Fibroblast of skin of scalp (primary cell): ENCODE data around the gene DHFR.

Source experiments
- DNase-seq: peaks from one replicate; pipeline ENCODE4 v3.0.0-alpha.2; 2013

The DHFR gene

DNA sequence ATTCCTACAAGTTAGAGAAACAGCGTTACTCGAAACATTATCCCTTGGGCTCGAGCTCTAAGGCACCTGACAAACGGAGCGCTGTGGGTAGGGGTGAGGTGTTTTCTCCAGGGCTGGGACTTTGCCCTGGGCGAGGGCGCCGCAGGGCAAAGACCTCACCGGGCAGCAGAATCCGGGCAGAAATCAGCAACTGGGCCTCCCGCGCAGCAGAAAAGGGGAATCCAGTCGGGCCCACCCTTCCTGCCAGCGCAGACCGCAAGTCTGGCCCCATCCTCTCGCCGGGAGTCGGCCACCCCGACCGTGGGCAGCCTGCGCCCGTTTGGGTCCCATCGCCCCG is 761 bp downstream of the DHFR start:
- peak; percentile 4 for DNase-seq

- DNase-seq, result no peak
These were observed 1.3 kb downstream of the DHFR start for GRCh38 chr5:80653502-80653901.

GRCh38 chr5:80646926-80647325 is 7.9 kb downstream of the DHFR start:
- DNase-seq, result no peak

GRCh38 chr5:80644900-80645299 is 9.9 kb downstream of the DHFR start:
- no peak for DNase-seq

GRCh38 chr5:80641353-80641752 is 13.4 kb downstream of the DHFR start:
- DNase-seq, result no peak

GRCh38 chr5:80634193-80634592 is 20.6 kb downstream of the DHFR start:
- DNase-seq, result no peak

- DNase-seq, result no peak
These were observed 22.1 kb downstream of the DHFR start for GRCh38 chr5:80632700-80633099.

DNA sequence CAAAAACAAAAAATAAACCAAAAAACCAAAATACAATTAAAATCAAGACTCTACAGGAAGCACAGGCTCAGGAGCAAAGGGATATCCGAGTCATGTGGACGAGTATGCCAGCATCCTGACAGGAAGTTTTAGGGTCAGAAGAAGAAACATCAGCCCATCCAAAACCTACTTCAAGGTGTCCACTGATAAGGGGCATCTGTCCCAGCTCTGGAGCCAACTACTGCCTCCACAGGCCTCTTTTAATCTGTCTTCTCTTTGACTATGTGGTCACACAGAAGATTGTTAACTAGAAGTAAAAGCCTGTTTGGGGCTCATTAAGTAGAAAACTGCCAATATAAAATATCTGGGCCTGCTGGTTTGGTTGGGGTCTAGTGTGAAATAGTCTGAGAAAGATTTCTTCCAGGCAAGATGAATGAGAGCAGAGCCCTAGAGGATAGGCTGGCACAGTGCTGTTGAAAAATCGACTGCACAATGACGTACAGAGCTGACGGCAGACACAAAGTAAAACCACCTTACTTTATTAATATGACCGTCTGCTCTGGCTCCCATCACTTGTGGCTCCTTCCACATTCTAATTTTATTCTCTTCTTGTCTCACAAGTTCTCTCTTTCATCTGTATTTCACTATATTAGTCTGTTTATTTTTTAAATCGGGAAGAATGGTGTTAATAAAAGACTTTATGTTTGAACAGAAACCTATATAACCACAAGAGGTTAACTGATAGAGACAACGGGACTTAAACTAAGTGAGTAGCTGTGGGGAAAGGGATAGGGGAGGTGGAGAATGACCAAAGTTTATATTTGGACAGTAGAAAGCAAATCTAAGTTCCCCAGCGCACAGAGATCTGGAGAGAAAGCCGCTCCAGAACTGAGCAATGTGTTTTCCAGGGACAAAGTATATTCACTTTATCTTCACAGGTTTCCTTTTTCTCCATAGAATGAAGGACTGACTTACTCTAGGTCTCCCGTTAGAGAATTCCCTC is 23.2 kb downstream of the DHFR start:
- DNase-seq, result no peak

GRCh38 chr5:80629281-80629680 is 25.5 kb downstream of the DHFR start:
- no peak for DNase-seq

GRCh38 chr5:80625230-80625629 is 29.6 kb downstream of the DHFR start:
- DNase-seq, result no peak

GRCh38 chr5:80623999-80624398 is 30.8 kb downstream of the DHFR start:
- DNase-seq, result no peak

DNA sequence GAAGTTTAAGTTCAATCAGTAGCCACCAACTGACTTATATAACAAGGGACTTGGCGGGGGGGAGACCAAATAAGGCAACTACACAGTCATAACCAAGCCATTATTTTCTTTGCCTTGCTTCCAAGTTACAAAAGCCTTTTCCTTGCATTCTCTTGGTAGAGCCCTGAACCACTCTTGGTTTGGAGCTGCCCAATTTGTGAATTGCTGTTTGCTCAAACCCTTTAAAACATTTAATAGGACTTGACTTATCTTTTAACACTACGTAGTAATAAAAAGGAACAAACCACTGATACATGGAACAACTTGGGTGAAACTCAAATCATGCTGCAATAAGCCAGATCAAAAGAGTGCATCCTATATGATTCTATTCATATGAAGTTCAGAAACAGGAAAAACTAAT is 32.0 kb downstream of the DHFR start:
- peak; percentile 3 for DNase-seq

- DNase-seq, result peak; percentile 17
These were observed 34.6 kb downstream of the DHFR start for GRCh38 chr5:80620211-80620610.

GRCh38 chr5:80619086-80619485 is 35.7 kb downstream of the DHFR start:
- DNase-seq, result no peak

- DNase-seq, result no peak
These were observed 36.3 kb downstream of the DHFR start for GRCh38 chr5:80618438-80618837.

DNA sequence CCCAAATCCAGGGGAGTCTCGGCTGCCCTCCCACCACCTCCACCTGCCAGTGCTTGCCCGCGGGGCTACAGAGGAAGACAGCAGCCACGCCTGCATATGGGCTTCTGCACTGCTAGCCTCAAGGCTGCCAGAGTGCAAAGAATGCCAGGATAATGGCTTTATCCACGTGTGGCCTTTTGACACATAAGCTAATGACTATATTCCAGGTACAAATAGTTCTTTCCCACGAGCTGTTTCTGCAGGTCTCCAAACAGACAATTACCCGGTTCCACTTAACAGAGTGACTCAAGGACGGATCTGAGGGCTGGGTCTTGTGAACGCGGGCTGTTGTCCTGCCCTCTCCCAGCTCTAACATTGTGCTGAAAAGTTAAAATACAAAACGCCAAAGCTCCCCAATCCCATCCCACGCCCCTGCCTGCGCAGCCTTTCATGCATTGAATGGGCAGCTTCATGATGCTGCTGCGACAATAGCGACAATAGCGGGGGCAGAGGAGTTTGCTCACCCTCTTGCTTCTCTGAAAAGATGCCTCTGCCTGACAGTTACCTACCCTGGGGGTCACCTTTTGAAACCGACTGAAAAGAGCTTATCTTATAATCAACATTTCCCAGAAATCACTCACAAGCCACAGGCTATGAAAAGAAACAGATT is 39.4 kb downstream of the DHFR start:
- DNase-seq, result no peak

DNA sequence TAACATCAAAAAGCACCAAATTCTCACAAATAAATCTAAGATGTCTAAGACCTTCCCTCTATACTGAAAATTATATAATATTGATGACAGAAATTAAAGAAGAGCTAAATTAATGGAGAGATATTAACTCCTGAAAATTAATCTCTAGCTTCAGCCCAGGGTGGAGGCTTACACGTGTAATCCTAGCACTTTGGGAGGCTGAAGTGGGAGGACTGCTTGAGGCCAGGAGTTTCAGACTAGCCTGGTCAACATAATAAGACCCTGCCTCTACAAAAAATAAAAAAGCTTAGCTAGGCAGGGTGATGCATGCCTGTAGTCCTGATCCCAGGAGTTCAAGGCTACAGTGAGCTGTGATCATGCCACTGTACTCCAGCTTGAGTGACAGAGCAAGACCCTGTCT is 45.1 kb downstream of the DHFR start:
- no peak for DNase-seq

DNA sequence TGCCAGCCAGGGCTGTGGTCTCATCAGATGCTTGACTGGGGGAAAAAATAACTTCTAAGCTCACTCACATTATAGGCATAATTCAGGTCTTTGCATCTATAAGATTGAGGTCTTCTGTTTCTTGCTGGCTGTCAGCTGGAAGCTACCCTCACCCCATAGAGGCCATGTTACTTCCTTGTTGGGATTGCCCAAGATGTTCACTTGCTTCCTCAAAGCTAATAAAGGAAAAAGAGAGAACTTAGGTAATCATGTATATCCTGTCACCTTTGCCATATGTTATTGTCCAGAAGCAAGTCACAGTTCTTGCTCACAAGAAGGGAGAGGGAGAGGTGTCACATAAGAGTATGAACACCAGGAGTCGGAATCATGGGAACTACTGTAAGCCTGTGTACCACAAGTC is 46.1 kb downstream of the DHFR start:
- no peak for DNase-seq

GRCh38 chr5:80607832-80608231 is 47.0 kb downstream of the DHFR start:
- no peak for DNase-seq

GRCh38 chr5:80607343-80607742 is 47.4 kb downstream of the DHFR start:
- DNase-seq, result no peak

DNA sequence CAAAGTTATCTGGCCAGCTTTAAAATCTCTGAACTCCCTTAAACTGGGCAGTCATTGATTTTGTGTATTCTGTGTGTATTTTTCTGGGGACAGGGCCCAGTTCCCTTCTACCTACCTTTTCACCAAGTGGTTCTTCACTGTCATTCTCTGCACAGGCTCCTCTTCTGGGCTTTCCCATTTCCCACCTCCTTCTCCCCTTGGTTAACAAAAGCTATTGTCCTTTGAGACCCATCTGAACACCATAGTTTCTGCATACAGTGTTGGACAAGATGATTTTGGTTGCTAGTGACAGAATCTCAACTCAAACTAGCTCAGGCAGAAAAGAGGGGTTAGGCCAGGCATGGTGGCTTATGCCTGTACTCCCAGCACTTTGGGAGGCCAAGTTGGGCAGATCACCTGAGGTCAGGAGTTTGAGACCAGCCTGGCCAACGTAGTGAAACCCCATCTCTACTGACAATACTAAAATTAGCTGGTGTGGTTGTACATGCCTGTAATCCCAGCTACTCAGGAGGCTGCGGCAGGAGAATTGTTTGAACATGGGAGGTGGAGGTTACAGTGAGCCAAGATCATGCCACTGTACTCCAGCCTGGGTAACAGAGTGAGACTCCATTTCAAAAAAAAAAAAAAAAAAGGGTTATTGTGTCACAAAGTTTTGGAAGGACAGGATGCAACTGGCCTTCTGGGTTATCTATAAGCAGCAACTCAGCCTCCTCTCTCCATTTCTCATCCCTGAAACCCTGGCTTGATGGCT is 53.7 kb downstream of the DHFR start:
- DNase-seq, result no peak

GRCh38 chr5:80597500-80597899 is 57.3 kb downstream of the DHFR start:
- no peak for DNase-seq

DNA sequence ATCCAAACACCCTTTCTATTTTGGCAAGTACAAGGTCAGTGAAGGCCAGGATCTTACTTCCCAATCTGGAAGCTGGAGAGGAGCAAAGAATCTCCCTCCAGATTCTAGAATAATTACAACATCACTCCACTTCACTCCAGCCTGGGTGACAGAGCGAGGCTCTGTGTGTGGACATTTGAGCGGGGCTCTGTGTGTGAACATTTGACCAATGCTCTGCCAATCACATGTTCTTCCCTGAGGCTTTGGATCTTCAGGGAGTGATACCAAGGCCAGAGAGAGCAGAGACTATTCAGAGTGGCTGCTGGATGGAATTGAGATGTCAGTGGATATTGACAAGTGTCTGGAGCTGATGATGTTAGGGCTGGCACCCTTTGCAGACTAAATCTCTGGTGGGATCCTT is 60.0 kb downstream of the DHFR start:
- no peak for DNase-seq
